Skin epidermis (tissue), 12 donors: ENCODE data around the gene PDLIM4.

Source experiments
- H3K27ac ChIP-seq, 21 experiments: fragments of 200-600 bp; sonication (generic) in 11 of 21; one replicate each; pipeline ENCODE4 v1.5.0; 2020; ENCODE audit warnings: mild to moderate bottlenecking in 3 of 21, inconsistent platforms in 2 of 21, moderate library complexity in 2 of 21
- H3K4me3 ChIP-seq, 7 experiments: fragments of 200-600 bp; sonication (generic) in 2 of 7; one replicate each; pipeline ENCODE4 v1.5.0; 2020; ENCODE audit warnings: inconsistent platforms in 2 of 7, mild to moderate bottlenecking in 2 of 7, moderate library complexity in 1 of 7

The PDLIM4 gene

DNA sequence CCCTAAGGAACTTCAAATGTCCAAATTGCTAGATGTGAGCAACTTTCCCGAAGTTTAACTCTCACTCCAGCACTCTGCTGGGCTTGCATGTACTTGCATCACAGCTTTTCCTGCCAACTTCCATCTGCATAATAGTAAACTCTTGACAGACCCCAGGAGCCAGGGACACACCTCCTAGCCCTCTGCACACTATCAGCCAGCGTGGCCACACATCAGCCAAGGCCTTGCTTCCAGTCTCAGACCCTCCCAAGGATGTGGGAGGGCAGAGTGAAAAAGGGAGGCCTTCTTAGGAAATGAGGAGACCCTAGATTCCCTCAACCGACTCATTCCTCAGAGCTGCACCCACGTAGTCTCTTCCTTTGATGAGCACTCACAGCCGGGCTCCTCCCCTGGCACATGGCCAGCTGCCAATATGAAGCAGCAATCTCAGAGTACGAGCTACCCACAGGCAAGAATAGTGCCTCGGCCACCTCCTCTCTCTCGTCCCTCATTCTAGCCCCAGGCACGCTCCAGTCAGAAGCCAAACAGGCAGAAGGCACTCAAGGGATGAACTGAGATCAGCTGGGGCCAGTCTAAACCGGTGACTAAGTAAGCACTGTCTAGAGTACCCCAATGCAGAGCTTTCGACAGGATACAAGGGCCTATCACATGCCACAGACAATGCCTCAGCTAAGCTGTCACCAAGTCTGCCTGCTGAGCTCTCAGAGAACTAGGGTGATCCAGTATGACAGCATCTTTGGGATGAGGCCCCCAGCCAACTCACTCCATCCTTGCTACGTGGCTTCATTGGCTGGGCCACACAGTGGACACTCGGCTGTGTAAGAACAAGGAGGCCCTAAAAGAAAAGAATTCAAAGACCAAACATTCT lies 32.1 kb upstream of the PDLIM4 start:
- Histone ChIP-seq H3K27ac (peak overlapping the region in 18 of 21 experiments; percentile 43 to 94 (median 63)), H3K4me3 (peak overlapping the region in 1 of 7 experiments; percentile 3)

DNA sequence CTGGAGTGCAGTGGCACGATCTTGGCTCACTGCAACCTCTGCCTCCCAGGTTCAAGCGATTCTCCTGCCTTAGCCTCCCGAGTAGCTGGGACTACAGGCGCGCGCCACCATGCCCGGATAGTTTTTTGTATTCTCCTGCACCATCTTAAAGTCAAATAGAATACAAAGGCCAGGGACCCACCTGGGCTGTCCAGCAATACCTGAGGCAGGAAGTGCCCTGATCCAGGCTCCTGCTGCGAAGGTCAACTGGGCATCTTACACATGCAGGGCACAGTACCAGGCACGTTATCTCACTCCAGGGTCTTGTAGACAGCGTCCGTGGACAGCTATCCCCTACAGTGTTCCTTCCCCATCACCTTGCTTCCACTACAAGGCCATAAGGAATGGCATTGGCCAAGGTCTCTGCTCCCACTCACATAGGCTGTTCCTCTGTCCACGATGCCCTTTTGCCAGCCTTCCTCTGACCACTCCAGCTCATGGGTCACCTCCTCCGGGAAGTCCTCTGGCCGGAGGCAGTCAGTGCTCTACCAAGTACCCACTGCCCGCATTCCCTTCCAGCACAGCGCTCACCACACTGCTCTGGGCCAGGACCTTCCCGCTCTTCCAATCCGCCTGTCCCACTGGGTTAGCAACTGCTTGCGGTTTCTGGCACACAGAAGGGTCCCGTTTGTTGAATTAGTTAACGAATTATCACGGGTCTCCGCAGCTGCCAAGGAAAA lies 30.8 kb upstream of the PDLIM4 start:
- H3K4me3 ChIP-seq, result peak overlapping the region; percentile 66 to 91 (median 73)
- peak overlapping the region in 19 of 21 experiments; percentile 70 to 94 (median 89) for H3K27ac ChIP-seq

DNA sequence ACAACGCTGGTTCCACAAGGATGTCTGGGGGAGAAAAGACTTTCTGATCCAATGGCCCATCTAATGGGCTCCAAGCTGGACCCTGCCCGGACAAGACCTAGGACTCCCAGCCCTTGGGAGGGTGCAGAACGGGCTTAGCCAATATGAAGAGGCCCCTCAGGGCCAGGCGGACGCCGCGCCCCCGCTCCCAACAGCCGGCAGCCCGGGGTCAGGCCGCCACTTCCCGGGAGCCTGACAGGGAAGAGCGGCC lies 30.3 kb upstream of the PDLIM4 start:
- Histone ChIP-seq H3K4me3 (peak overlapping the region; percentile 66 to 91 (median 73)), H3K27ac (peak overlapping the region in 20 of 21 experiments; percentile 70 to 94 (median 88))

DNA sequence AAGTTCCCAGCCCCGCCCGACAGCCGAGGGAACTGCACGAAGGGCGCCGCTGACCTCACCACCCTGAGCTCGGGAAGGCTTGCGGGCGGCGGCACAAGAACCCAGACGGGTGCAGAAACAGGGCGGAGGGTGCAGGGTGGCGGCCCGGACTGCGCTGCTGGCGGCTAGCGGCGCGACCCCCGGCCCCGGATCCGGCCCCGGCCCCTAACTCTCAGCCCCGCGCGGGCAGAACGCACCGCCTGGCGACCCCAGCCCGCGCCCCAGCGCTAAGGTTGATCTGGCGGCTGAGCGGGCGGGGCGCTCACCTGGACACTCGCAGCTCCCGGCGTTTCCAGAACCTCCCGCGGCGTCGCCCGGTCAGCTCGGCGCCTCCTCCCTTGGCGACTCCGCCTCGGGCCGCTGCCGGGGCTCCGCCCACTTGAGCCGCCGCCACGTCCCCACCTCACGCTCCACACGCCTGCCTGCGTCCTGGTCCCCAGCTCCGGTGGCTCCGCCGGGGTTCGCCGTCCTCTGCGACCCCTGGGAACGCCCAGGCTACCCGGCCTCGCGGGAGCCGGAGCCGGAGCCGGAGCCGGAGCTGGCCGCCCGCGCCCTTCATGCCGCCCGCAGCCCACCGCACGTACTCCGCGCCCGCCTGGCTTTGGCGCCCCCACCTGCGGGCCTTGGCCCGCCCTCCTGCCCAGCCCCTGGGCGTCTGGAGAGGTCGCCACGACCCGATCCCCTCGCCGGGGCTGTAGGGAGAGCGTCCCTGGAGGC lies 29.8 kb upstream of the PDLIM4 start, which contains the start of gene P4HA2:
TSS of gene P4HA2 (minus strand) at position 369 of the 756 bp plus-strand sequence. CDS start 9,227 bp downstream, outside the sequence.
- Histone ChIP-seq H3K27ac (peak within 1 kb of the TSS in 20 of 21 experiments; percentile 70 to 94 (median 88)), H3K4me3 (peak within 1 kb of the TSS; percentile 66 to 91 (median 73))

DNA sequence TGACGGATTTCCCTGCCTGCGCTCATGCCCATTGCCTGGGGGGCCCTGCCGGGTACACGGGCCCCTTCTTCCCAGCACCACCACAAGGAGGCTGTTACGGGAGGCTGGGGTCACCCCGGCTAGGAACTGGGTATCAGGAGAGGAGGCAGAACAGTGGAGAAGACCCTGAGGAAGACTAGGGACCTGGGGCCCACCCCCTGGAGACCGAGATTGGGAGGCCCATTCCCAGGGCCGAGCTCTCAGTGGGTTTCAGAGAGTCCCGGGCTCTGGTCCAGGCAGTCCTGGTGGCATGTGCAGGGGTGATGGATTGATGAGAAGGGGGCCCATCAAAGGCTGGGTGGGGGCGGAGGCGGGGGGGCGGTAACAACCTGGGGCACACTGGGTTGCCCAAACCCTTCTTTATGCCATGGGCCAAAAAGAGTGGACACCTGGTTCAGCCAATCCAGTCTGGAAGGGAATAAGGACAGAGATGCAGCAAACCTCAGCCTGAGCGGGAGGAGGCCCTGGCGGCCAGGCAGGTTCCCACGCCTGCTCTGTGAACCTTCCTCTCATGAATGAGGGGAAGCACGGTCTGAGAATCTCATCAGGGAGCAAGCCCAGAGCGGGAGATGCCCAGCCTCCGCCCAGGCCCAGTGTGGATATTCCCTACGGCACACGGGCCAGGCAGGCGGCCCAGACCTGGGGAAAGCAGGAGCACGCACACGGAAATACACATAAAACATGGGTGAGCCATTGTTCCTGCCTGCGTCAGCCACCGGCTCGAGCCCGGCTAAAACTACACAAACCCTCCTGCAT lies 29.1 kb upstream of the PDLIM4 start:
- H3K27ac ChIP-seq, result peak overlapping the region in 19 of 21 experiments; percentile 70 to 94 (median 89)
- H3K4me3 ChIP-seq, result peak overlapping the region; percentile 66 to 91 (median 73)

DNA sequence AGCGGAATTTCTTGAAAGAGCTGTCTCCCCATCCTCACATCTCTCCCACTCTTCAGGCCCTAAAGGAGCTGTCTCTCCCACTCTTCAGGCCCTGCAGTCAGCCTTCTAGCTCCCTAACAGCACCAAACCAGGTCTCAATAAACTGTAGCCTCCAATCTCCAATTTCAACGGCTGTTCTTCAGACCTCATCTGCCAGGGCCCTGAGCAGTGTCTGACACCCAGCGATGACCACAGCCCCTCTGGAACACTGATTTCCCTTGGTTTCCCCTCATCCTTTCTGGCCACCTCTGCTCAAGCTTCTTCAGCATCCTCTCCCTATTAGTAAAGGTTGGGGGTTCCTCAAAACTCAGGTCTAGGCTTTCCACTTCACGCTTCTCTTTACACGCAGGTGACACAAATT lies 28.3 kb upstream of the PDLIM4 start:
- Histone ChIP-seq H3K4me3 (no peak overlapping the region), H3K27ac (no peak overlapping the region)

DNA sequence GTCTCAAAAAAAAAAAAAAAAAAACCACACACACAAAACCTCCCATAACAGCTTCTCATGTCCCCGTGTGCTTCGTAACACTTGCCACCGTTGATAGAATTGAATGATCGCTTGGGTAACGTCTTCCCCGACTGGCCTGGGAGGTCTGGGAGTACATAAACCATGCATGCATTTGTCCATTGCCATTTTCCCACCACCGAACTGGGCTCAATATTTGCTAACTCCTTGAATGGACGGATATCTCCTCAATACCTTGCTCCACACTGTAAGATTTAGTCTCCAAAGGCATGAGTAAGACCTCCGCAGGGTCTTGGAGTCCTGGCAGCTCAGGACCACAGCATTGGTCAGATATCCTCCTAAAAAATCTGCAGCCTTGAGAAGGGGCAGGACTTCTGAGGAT lies 26.6 kb upstream of the PDLIM4 start:
- Histone ChIP-seq H3K27ac (no peak overlapping the region), H3K4me3 (no peak overlapping the region)

DNA sequence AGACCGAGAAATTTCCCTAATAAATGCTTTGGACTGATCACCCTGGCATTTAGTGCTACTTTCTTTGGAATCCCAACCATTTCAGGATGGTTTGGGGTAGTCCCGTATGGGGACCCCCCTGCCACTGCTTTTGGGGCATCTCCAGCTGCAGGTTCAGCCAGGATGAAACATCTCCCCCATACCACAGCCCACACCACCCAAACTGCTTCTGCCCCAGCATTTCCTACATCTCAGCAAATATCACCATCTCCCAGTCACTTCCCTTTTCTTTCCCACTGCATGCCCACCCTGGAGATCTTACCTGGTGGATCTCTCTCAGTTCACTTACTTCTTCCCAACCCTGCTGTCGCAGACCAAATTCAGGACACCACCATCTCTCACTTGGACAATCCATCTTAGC lies 25.0 kb upstream of the PDLIM4 start:
- Histone ChIP-seq H3K4me3 (no peak overlapping the region), H3K27ac (no peak overlapping the region)

DNA sequence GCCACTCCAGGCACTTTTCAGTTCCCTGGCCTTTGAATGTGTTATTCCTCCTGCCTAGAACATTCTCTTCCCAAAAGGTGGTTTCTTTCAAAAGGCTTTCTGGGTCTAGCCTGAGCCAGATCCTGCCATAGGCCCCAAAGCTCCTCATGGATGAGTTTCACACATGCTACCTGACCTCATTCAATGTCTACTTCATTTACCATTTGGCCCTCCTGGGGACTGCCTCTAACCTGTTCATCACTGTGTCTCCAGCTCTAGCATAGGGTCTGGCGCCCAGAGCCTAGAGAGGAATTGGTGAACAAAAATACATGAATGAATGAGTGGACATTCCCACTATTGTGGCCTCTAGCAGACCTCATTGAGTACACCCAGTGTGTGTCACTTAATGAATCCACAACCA lies 24.4 kb upstream of the PDLIM4 start:
- no peak overlapping the region for H3K27ac ChIP-seq
- H3K4me3 ChIP-seq, result no peak overlapping the region

DNA sequence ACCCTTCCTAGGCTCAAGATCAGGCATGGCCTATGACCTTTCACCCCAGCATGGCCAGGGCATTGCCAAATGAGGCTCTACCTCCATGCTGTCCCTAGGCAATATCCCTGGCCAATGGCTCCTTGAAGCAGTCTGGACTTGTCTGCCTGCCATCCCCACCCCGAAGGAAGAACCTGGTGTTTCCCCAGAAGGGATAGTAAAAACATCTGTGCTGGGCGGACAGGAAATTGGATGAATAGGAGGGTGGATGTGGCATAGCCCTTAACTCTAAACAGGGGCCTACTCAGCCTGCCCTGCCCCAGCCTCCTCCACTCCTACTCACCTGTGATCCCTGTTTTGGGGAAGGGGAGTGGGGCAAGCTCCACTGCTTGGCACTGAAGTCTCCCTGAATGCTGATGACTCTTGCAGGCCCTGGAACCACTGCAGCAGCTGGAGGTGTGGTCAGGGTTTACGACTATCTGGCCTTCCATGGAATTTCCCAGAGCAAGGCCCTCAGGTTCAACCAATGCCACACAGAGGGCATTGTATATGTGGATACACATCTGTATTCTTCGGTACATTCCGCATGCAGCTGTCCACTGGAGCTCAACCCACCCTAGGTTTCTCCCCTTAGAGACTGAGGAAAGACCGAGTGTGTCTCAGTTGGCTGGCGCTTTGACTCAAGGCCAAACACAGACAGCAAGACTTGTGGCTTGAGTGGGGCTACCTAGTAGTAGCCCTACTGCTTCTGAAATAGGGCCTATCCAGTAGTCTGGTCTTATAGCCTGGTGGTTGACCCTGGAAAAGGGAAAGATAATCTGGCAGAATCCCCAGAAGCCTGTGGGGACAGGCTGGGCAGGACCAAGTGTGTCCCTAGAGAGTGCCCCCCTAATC lies 23.4 kb upstream of the PDLIM4 start:
- Histone ChIP-seq H3K4me3 (no peak overlapping the region), H3K27ac (no peak overlapping the region)

DNA sequence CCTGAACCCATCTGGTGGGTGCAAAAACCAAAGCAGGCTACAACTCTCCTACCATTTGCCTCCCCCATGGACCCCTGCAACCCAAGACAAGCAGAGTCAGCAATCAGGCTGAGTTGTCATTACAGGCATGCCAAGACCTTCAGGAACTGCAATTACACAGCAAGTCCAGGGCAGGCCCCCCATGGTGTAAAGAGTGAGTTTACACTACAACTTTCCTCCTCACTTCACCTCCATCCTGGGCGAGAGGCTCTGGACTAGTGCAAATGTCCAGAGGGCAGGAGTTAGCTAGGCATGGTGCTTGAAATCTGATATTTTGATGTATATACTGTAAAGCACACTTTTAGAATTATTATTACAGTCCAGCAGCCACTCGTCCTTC lies 22.8 kb upstream of the PDLIM4 start:
- Histone ChIP-seq H3K27ac (no peak overlapping the region), H3K4me3 (no peak overlapping the region)

DNA sequence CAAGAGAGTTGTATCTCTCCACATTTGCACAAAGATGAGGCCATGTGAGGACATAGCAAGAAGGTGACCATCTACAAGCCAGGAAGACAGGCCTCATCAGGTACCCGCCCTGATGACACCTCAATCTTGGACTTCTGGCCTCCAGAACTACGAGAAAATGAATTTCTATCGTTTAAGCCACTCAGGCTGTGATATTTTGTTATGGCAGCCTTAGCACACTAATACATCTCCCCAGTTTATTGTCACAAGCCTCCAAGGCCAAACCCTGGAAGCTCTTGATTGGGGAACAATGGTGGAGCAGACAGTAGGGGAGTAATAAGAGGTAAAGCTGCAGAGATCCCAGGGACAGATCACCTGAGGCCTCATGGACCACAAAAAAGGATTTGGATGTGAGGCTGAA lies 22.2 kb upstream of the PDLIM4 start:
- no peak overlapping the region for H3K4me3 ChIP-seq

DNA sequence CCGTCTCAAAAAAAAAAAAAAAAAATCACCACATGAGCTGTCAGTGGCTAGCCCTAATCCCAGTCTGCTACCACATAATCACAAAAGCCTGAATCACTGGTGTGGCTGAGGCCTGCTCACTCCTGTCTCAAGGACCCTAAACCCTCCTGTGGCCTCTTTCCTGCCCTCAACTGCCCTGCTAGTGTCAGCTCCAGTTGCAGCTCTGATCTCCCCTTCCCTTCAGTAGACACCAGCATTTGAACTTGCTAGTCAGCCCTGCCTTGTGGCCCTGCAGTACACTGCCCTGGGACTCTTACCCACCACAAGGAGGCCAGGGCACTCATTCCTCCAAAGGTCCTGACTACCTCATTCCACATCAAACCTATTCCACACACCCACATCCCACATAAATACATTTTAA lies 20.4 kb upstream of the PDLIM4 start:
- H3K4me3 ChIP-seq, result no peak overlapping the region
- no peak overlapping the region for H3K27ac ChIP-seq

More for the DNA sequence above, 22.2 kb upstream of the PDLIM4 start:
- no peak overlapping the region for H3K27ac ChIP-seq

DNA sequence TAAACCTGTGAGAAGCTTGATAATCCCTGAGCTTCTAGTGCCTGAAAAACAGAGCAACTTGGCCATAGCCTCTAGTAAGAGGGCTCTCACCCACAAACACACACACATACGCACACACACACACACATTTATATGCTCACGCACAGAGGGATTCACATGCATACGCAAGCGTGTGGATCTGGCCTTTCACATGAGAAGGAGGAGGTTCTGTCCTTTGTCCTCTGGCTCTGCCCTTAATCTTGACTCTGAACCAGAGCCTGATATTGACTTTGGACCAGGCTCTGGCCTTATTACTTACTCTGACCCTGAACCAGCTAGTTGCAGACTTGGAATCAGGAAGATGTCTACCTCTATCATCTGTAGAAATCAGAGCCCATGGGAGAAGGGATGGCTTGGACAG lies 19.8 kb upstream of the PDLIM4 start:
- H3K4me3 ChIP-seq, result no peak overlapping the region

DNA sequence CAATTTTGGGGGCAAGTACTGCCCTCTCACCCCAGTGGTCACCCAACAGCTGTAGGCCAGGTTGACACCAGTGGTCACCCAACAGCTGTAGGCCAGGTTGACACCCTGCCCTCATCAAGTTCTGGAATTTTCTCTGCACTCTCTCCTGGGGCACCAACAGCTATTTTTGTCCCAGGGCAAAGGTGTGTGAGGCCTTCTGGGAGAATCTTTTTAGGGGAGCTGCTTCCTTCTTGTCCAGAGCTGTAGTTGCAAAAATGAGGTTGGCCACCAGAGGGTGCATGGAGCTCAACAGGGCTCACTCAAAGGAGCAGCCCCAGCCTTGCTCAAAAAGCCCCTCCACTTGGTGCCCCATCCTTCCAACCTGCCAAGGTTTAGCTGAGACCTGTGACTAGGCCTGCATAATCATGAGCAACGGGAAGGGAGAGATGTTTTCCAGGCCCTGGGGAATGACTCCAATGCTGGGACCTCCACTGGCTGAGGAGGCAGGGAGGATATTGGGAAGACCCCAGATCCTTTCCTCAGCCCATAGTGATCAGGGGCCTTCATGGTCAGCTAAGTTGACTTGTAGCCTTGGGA lies 19.2 kb upstream of the PDLIM4 start:
- no peak overlapping the region for H3K27ac ChIP-seq

More for the DNA sequence above, 19.8 kb upstream of the PDLIM4 start:
- H3K27ac ChIP-seq, result no peak overlapping the region

DNA sequence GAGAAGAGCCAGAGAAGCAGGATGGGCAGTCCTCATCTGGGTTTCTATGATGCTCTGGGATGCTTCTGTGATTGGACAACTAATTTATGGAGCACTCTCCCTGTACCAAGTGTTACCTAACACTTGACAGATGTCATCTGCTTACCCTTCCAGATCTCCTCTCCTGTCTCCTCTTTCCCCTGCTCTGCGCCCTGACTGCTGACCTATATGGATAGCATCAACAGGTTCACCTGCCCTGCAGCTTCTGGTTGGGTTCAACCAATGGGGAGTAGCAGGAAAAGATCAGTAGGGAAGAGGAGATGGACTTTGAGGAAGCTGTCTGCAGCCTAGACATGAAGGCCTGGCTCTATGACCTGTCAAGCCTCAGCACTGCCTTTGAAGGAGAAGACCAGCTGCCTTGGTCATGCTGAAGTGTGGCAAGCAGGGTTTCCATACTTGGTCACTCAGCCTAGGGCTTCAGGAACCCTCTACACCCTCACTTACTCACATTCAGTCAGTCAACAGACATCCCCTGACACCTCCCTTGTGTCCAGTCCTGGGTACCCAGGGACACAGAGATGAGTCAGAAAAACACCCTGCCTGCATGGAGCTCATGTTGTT lies 18.5 kb upstream of the PDLIM4 start:
- Histone ChIP-seq H3K27ac (no peak overlapping the region), H3K4me3 (no peak overlapping the region)

More for the DNA sequence above, 19.2 kb upstream of the PDLIM4 start:
- no peak overlapping the region for H3K4me3 ChIP-seq

DNA sequence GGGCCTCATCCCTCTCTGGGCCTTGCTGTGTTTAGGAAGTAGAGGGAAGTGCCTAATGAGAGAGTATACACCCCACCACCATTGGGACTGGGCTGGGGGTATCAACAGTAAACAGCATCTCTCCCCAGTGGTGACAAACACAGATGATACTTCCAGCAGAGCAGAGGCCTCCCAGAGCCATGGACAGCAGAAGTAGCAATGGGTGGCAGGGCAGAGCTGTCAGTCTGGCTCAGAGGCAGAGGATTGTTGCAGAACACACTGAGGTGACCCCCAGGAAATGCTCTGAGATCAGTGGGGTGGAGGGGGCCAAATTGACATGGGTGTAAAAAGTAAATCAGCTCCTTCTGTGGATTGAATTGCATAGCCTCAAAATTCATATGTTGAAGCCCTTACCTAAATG lies 17.7 kb upstream of the PDLIM4 start:
- Histone ChIP-seq H3K27ac (no peak overlapping the region), H3K4me3 (no peak overlapping the region)
